B cell (primary cell): ENCODE data around the gene SMCO2. TPM values are rescaled to one million over a fixed set of nuclear protein-coding genes. Genes with fewer than 3 reads are reported as not detected.

Source experiments
- ATAC-seq: fragments of 200-7000 bp; cut with Tn5 transposase; one replicate; pipeline ENCODE4 v1.10.0; 2021; ENCODE audit warnings: low read depth, mild to moderate bottlenecking, moderate number of reproducible peaks, moderate library complexity
- CTCF ChIA-PET: fragments of 350-600 bp; sonication (Branson Sonifier 250); formaldehyde crosslinking; loops from one replicate; lab custom pipeline; 2021; ENCODE audit warnings: antibody characterized with exemption, inconsistent platforms; lab: Charles Lee
- POLR2A ChIA-PET: fragments of 350-600 bp; sonication (Branson Sonifier 250); formaldehyde crosslinking; loops from one replicate; lab custom pipeline; 2021; ENCODE audit warnings: antibody characterized with exemption; lab: Charles Lee
- DNase-seq: peaks from one replicate; pipeline ENCODE4 v3.0.0; 2013
- H2AFZ ChIP-seq: 2 replicates; pipeline ENCODE4 v1.6.1; 2012; ENCODE audit warnings: mild to moderate bottlenecking, low read depth, low read length; ENCODE audit not compliant: insufficient read depth, poor library complexity, severe bottlenecking
- H3K27ac ChIP-seq, 2 donors: 1 replicate in 1 of 2; 2 replicates in 1 of 2; pipeline ENCODE4 v1.5.1; 2012 to 2013; ENCODE audit warnings: low read length in 2 of 2, mild to moderate bottlenecking in 2 of 2, moderate library complexity in 1 of 2
- H3K27me3 ChIP-seq, 4 experiments: fragments of 200-600 bp in 1 of 4; sonication (generic) in 1 of 4; replicated peaks in 1 of 4; 1 replicate in 2 of 4; 2 replicates in 2 of 4; pipeline versions ENCODE4 v1.6.1 to v1.7.0; 2013 to 2016; ENCODE audit warnings: low read length in 3 of 4, mild to moderate bottlenecking in 2 of 4, mixed read lengths in 1 of 4, moderate library complexity in 1 of 4; ENCODE audit not compliant: insufficient read depth in 4 of 4, control insufficient read depth in 3 of 4; ENCODE audit errors: control extremely low read depth in 1 of 4
- H3K36me3 ChIP-seq, 2 experiments: replicated peaks in 1 of 2; 1 replicate in 1 of 2; 2 replicates in 1 of 2; pipeline versions ENCODE4 v1.6.1 to v1.7.1; 2013; ENCODE audit warnings: low read length in 1 of 2; ENCODE audit not compliant: insufficient read depth in 2 of 2, control insufficient read depth in 1 of 2; ENCODE audit errors: control extremely low read depth in 1 of 2, extremely low read depth in 1 of 2
- H3K4me1 ChIP-seq, 2 donors: fragments of 200-600 bp in 1 of 2; sonication (generic) in 1 of 2; 1 replicate in 1 of 2; 2 replicates in 1 of 2; pipeline versions ENCODE4 v1.5.1 to v1.6.1; 2013 to 2017; ENCODE audit warnings: low read length in 2 of 2; ENCODE audit not compliant: control insufficient read depth in 2 of 2, insufficient read depth in 2 of 2
- H3K4me2 ChIP-seq: replicated peaks from 2 replicates; pipeline ENCODE3; 2012; ENCODE audit warnings: mild to moderate bottlenecking, low read depth, low read length; ENCODE audit not compliant: poor library complexity, severe bottlenecking
- H3K4me3 ChIP-seq, 5 experiments: fragments of 200-600 bp in 1 of 5; sonication (generic) in 1 of 5; 1 replicate in 3 of 5; 2 replicates in 2 of 5; pipeline versions ENCODE4 v1.5.1 to v1.7.0; 2011 to 2016; ENCODE audit warnings: low read length in 4 of 5, mild to moderate bottlenecking in 4 of 5, low read depth in 2 of 5, control low read depth in 1 of 5, moderate library complexity in 1 of 5; ENCODE audit not compliant: insufficient read depth in 1 of 5; ENCODE audit errors: control extremely low read depth in 1 of 5, extremely low read depth in 1 of 5
- H3K79me2 ChIP-seq: fragments of 200-600 bp; sonication (generic); one replicate; pipeline ENCODE4 v1.6.0; 2016; ENCODE audit warnings: low read length; ENCODE audit not compliant: control insufficient read depth, insufficient read depth
- H3K9ac ChIP-seq: fragments of 200-600 bp; sonication (generic); 2 replicates; pipeline ENCODE4 v1.6.1; 2017; ENCODE audit warnings: mild to moderate bottlenecking, low read length, moderate library complexity
- H3K9me3 ChIP-seq, 3 donors: one replicate each; pipeline versions ENCODE4 v1.6.1 to v1.7.1; 2013; ENCODE audit warnings: low read length in 2 of 3; ENCODE audit not compliant: control insufficient read depth in 2 of 3, insufficient read depth in 1 of 3; ENCODE audit errors: control extremely low read depth in 1 of 3
- H4K20me1 ChIP-seq: 2 replicates; pipeline ENCODE4 v1.6.0; 2012; ENCODE audit warnings: mild to moderate bottlenecking, low read length; ENCODE audit not compliant: insufficient read depth, control insufficient read depth, poor library complexity, severe bottlenecking
- H3K27ac Mint-ChIP-seq: one replicate; pipeline ENCODE4 v1.8.0; 2021; ENCODE audit warnings: mixed read lengths
- H3K27me3 Mint-ChIP-seq: one replicate; pipeline ENCODE4 v1.8.0; 2021; ENCODE audit warnings: mixed read lengths
- H3K4me1 Mint-ChIP-seq: one replicate; pipeline ENCODE4 v1.8.0; 2021; ENCODE audit warnings: mixed read lengths
- H3K4me3 Mint-ChIP-seq: one replicate; pipeline ENCODE4 v1.8.0; 2021; ENCODE audit warnings: mixed read lengths
- H3K9me3 Mint-ChIP-seq: one replicate; pipeline ENCODE4 v1.8.0; 2022; ENCODE audit warnings: mixed read lengths; ENCODE audit not compliant: insufficient read depth
- CTCF ChIP-seq: fragments of 200-600 bp; IDR thresholded peaks from one replicate; pipeline ENCODE4 v1.8.0; 2022; ENCODE audit warnings: antibody characterized with exemption, mild to moderate bottlenecking
- EZH2 ChIP-seq: IDR thresholded peaks from 2 replicates; pipeline ENCODE4 v1.6.1; 2012; ENCODE audit warnings: borderline replicate concordance, low read depth, mild to moderate bottlenecking, moderate library complexity, low read length; ENCODE audit not compliant: insufficient read depth, poor library complexity, severe bottlenecking
- whole genome bisulfite sequencing: methylation state at CpG from one replicate; pipeline ENCODE4 v1.1.5; 2013; ENCODE audit warnings: missing lambda C conversion rate; ENCODE audit not compliant: insufficient coverage; 5-methylcytosine and 5-hydroxymethylcytosine counted together
- intact Hi-C: fragments of 100-400 bp; cut with micrococcal nuclease; formaldehyde crosslinking; loops from one replicate; pipeline ENCODE4 v1.10.0; 2022
- polyA plus RNA-seq: library from polyadenylated mRNA; depleted of rRNA; stranded (reverse); fragments of >200 nt; gene quantifications from 2 replicates; pipeline ENCODE4 v1.2.3, GENCODE V29; 2012
- total RNA-seq, 2 donors: library from RNA; stranded (reverse); fragments of 120-200 nt in 1 of 2; gene quantifications; 1 replicate in 1 of 2; 2 replicates in 1 of 2; pipeline versions ENCODE4 v1.2.3 to v1.2.4, GENCODE V29; 2013 to 2022

The SMCO2 gene
- total and polyA plus RNA-seq, 2 donors (not counting 1 experiment from before 2014, with no cell fraction given): 0.15 TPM; not detected in 1

GRCh38 chr12:27493260-27493940 lies 46.9 kb downstream of the SMCO2 start:
- intact Hi-C loops: no loop called here
- 80% methylated on average over 2 of the region's 6 CpGs for WGBS
- no peak overlapping the region for H3K4me2 ChIP-seq

GRCh38 chr12:27497446-27497845 lies 50.9 kb downstream of the SMCO2 start:
- ChIA-PET CTCF (no interaction called here), POLR2A (no interaction called here)
- Histone ChIP-seq H3K36me3 (no peaks in the 10 kb centered on the region), H2AFZ (no peak overlapping the region), H3K4me3 (no peak overlapping the region), H3K4me2 (no peak overlapping the region), H3K9ac (no peak overlapping the region), H3K27me3 (no peaks in the 10 kb centered on the region), H4K20me1 (no peaks in the 10 kb centered on the region), H3K27ac (no peak overlapping the region), H3K9me3 (no peaks in the 10 kb centered on the region), H3K4me1 (no peaks in the 10 kb centered on the region), H3K79me2 (no peaks in the 10 kb centered on the region)
- no peaks in the 10 kb centered on the region for H3K4me1 Mint-ChIP-seq
- no peak for ATAC-seq
- H3K9me3 Mint-ChIP-seq: no peaks in the 10 kb centered on the region
- DNase-seq: no peak
- intact Hi-C loops: no loop called here
- TF ChIP-seq CTCF (no peak), EZH2 (no peak)
- H3K27ac Mint-ChIP-seq: no peak overlapping the region
- no peak overlapping the region for H3K4me3 Mint-ChIP-seq
- peaks cover 23% of the 10 kb centered on the region for H3K27me3 Mint-ChIP-seq
- WGBS: 89% methylated on average over 2 of the region's 3 CpGs

More at GRCh38 chr12:27493260-27493940, 46.9 kb downstream of the SMCO2 start:
- Histone ChIP-seq H4K20me1 (no peaks in the 10 kb centered on the region), H3K9ac (no peak overlapping the region), H3K27me3 (no peaks in the 10 kb centered on the region), H3K79me2 (no peaks in the 10 kb centered on the region), H3K4me3 (no peak overlapping the region), H3K9me3 (no peaks in the 10 kb centered on the region), H2AFZ (no peak overlapping the region), H3K27ac (no peak overlapping the region), H3K4me1 (no peaks in the 10 kb centered on the region), H3K36me3 (no peaks in the 10 kb centered on the region)
- Mint-ChIP-seq H3K4me1 (no peaks in the 10 kb centered on the region), H3K9me3 (no peaks in the 10 kb centered on the region), H3K27ac (no peak overlapping the region), H3K27me3 (peaks cover 15% of the 10 kb centered on the region), H3K4me3 (no peak overlapping the region)
- TF ChIP-seq EZH2: no peak
- ChIA-PET POLR2A (no interaction called here), CTCF (no interaction called here)
- DNase-seq: no peak
- ATAC-seq: no peak
